ENCODE results near the gene DISC1. TPM values are rescaled to one million over a fixed set of nuclear protein-coding genes. Genes with fewer than 3 reads are reported as not detected.

Gene DISC1
- total RNA-seq, 1 donor from 2014 or later, result 5.3 TPM

GRCh38 chr1:231693361-231694074, 66.9 kb downstream of the DISC1 start:
- no peak for DNase-seq (ENCODE audit: low spot score in 2 of 2)
- FAIRE-seq, result no peak

- FAIRE-seq, result no peak
- DNase-seq (ENCODE audit: low spot score in 2 of 2), result no peak
Measured at GRCh38 chr1:231694075-231694431, 67.5 kb downstream of the DISC1 start.

GRCh38 chr1:231694465-231695077, 68.0 kb downstream of the DISC1 start:
- no peak for DNase-seq (ENCODE audit: low spot score in 2 of 2)

GRCh38 chr1:231695439-231696255, 69.1 kb downstream of the DISC1 start:
- FAIRE-seq, result no peak

More at GRCh38 chr1:231694465-231695077, 68.0 kb downstream of the DISC1 start:
- no peak for FAIRE-seq

DNA sequence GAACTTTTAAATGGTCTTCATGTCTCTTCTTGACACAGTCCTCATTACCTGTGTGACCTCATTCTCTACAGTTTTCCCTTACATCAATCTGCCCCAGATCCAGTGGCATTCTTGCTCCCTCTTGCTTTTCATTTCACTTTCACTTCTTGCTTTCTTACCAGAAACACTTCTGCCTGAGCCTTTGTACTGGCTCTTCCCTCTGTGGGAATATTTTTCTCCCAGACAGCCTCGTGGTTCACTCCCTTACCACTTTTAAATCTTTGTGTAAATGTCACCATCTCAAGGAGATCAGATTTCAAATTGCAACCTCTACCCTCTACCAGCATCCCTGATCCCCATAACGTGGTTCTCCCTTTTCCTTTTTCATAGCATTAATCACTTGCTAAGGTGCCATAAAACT, 73.2 kb downstream of the DISC1 start:
- FAIRE-seq (no peak), DNase-seq (ENCODE audit: low spot score in 2 of 2) (no peak)

More at GRCh38 chr1:231695439-231696255, 69.1 kb downstream of the DISC1 start:
- DNase-seq (ENCODE audit: low spot score in 2 of 2), result no peak

- no peak for FAIRE-seq
Measured at GRCh38 chr1:231701306-231701705, 74.7 kb downstream of the DISC1 start.

GRCh38 chr1:231702331-231702730, 75.7 kb downstream of the DISC1 start:
- no peak for FAIRE-seq

More at GRCh38 chr1:231701306-231701705, 74.7 kb downstream of the DISC1 start:
- DNase-seq (ENCODE audit: low spot score in 2 of 2), result no peak

DNA sequence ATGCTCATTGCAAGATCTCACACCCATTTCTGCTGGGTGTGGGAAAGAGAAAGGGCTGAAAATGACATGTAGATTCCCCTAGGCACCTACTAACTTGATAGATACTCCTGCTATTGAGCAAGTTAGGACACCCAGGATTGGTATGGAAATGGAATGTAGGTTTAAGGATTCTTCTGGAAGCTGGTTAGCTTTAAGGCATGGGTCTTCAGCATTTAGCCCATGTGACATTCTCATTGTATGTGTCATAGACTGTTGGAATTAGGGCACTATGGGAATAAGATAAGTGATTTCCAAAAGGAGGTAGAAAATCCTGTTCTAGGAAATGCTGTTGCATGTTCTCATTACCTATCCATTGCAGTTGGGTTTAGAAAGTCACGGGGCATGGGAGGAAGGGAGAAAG, 76.2 kb downstream of the DISC1 start:
- no peak for FAIRE-seq
- DNase-seq (ENCODE audit: low spot score in 2 of 2), result no peak

More at GRCh38 chr1:231702331-231702730, 75.7 kb downstream of the DISC1 start:
- DNase-seq (ENCODE audit: low spot score in 2 of 2), result no peak

DNA sequence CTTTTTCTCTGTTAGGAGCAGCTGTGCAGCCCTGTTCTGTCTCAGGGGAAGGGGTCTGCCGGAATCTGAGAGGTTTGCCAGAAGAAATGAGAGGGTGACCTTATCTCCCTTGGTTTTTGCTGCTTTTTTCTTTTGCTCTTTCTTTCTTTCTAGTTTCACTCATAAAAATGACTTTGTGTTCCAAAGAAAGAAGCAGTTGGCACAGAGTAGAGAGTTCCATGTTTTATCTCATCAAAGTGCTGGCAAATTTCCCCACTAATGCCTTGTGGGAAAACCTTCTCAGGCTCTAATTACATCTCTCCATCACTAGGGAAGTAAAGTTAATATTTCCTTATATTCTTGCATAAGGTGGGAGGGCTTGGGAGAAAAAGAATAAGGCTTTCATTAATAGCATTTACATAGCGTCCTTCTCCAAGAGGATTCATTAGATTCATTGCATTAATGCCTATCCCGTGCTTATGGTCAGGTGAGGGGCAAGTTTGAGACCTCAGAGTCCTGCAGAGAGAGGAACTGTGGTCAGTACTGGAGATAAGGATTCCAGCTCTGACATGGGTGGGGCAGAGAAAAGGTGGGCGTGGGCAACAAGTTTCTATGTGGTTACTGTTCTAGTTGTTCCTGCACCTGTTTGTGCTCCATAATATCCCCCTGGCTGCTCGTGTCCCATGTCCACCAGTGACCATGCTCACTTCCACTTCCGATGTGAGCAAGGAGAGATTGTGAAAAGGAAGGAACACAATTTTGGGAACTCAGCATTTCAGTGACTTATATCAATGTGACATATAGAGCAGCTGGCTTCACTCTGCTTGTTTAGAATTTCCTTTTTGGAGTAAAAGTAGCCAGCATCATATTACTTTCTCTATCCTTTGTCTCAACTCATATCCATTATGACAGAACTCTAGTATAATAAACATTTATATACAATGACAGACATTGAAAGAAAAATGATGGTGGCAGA, 79.5 kb downstream of the DISC1 start:
- no peak for DNase-seq (ENCODE audit: low spot score in 2 of 2)
- no peak for FAIRE-seq

GRCh38 chr1:231706934-231707333, 80.3 kb downstream of the DISC1 start:
- FAIRE-seq, result no peak
- no peak for DNase-seq (ENCODE audit: low spot score in 2 of 2)

DNA sequence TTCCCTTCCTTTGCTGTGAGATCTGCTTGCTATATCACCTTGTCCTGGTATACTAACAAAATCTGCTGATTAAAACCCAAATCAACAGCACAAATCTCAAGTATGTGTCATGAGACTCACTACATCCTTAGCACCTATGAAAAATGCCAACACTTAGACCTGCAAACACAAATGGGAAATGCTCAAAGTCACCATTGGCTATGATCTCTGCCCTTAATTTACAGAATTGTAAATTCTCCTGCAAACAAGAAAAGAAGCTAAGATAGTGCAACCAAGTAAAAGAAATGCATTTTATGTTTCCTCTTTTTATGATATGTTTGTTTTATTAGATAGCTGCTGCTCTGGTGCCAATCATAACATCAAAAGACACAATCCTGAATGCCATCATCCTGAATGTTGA, 80.8 kb downstream of the DISC1 start:
- FAIRE-seq (no peak), DNase-seq (ENCODE audit: low spot score in 2 of 2) (no peak)

- DNase-seq (ENCODE audit: low spot score in 2 of 2) (no peak), FAIRE-seq (no peak)
Measured at GRCh38 chr1:231708394-231708793, 81.8 kb downstream of the DISC1 start.

DNA sequence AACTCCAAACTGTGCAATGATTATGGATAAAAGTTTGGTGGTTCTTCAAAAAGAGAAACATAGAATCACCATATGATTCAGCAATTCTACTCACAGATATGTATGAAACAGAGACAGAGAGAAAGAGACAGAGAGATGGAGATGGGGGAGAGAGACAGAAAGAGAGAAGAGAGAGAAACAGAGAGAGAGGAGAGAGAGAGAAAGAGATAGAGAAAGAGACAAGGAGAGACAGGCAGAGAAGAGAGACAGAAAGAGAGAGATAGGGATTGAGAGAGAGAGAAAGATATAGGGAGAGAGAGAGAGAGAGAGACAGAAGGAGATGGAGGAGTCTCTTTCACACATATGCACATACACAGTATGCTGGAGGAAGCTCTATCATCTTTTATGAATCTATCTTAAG, 87.8 kb downstream of the DISC1 start:
- no peak for FAIRE-seq
- DNase-seq (ENCODE audit: low spot score in 2 of 2), result no peak

GRCh38 chr1:231715816-231716722, 89.5 kb downstream of the DISC1 start:
- DNase-seq (ENCODE audit: low spot score in 2 of 2), result no peak
- no peak for FAIRE-seq

GRCh38 chr1:231716879-231717278, 90.3 kb downstream of the DISC1 start:
- DNase-seq (ENCODE audit: low spot score in 2 of 2) (no peak), FAIRE-seq (no peak)

GRCh38 chr1:231719485-231720183, 93.0 kb downstream of the DISC1 start:
- FAIRE-seq, result no peak
- DNase-seq (ENCODE audit: low spot score in 2 of 2), result no peak

GRCh38 chr1:231720652-231721325, 94.2 kb downstream of the DISC1 start:
- no peak for FAIRE-seq

DNA sequence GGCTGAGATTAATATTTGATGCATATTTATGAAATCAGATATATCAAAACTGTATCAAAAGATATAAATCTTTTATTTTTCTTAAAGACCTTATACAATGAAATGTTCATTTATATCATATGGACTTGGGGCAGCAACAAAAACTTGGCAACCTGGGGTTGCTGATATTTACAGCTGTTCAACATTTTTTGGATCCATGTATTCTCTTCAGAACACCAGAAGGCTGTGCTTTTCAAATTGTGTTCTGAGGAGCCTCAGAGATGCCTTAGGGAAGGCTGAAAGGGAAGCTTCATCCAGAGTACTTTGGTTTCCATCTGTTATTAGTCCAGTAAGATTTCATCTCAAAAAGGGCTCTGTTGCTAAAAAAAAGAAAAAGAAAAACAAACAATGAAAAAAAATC, 94.8 kb downstream of the DISC1 start:
- no peak for DNase-seq (ENCODE audit: low spot score in 2 of 2)
- FAIRE-seq, result no peak

More at GRCh38 chr1:231720652-231721325, 94.2 kb downstream of the DISC1 start:
- no peak for DNase-seq (ENCODE audit: low spot score in 2 of 2)

Data from frontal cortex (tissue), 4 donors.